NCI-H2081 treated with DMSO at 0.1 percent for 48 hours (cell line): Measurements from ENCODE around the gene GSG1.
"Not testable (repeated sequence)": the region's sequence is repeated elsewhere in the genome, so short reads cannot be mapped to it uniquely, and the experiment has no call there.

Experiments
- DNase-seq: peaks from one replicate; lab custom pipeline; 2025; lab: John Stamatoyannopoulos, UW

GSG1 gene

DNA sequence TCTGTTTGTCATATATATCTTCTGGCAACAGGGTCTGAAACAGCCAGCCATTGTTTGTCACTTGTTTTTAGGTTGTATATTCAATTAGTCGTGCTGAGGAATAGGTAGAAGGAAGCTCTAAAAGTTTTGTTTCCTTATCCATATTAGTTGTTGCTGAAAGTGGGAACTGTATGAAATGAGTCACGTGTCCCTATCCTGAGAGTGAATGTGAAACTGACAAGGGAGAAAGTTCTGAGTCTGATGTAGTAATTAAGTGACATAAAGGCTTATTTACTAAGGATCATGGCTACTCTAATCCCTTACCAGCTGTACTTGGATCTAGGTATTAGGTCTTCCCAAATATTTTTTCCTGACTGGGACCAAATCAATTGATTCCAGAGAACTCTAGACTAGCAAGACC lies 42.9 kb downstream of the GSG1 start:
- no peak for DNase-seq

- DNase-seq = not testable (repeated sequence)
Observed at GRCh38 chr12:13053617-13054016, 49.9 kb downstream of the GSG1 start.

- no peak for DNase-seq
Observed at GRCh38 chr12:13052421-13052820, 51.0 kb downstream of the GSG1 start.

- DNase-seq = no peak
Observed at GRCh38 chr12:13049816-13050215, 53.7 kb downstream of the GSG1 start.

GRCh38 chr12:13046964-13047363 lies 56.5 kb downstream of the GSG1 start:
- no peak for DNase-seq

DNA sequence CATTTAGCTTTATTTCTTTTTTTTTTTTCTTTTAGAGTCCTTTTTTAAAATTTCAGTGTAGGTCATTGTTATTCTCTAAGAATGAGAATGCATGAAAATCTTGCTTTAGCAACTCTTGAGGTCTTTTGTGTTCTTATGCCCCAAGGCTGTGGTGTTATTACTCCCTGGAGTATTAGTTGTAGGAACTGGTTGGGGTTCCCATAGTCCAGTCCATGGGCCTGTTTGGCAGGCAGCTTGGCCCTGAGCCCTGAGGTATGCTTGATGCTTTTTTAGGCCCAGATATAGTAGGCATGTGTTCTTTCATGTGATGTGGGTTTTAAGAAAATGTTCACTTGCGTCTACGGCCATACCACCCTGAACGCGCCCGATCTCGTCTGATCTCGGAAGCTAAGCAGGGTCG lies 57.7 kb downstream of the GSG1 start:
- DNase-seq = no peak

- no peak for DNase-seq
Observed at GRCh38 chr12:13044906-13045299, 58.6 kb downstream of the GSG1 start.

- DNase-seq = peak; percentile 2
Observed at GRCh38 chr12:13044002-13044905, 59.2 kb downstream of the GSG1 start, which contains the start of gene FAM234B. Gene FAM234B (plus strand): TSS chr12:13044381. CDS start chr12:13044404, 23 bp downstream.

- DNase-seq = no peak
Observed at GRCh38 chr12:13042666-13043230, 60.7 kb downstream of the GSG1 start.

- DNase-seq = no peak
Observed at GRCh38 chr12:13041224-13041623, 62.2 kb downstream of the GSG1 start.

GRCh38 chr12:13039328-13039956 lies 64.0 kb downstream of the GSG1 start:
- DNase-seq = no peak

DNA sequence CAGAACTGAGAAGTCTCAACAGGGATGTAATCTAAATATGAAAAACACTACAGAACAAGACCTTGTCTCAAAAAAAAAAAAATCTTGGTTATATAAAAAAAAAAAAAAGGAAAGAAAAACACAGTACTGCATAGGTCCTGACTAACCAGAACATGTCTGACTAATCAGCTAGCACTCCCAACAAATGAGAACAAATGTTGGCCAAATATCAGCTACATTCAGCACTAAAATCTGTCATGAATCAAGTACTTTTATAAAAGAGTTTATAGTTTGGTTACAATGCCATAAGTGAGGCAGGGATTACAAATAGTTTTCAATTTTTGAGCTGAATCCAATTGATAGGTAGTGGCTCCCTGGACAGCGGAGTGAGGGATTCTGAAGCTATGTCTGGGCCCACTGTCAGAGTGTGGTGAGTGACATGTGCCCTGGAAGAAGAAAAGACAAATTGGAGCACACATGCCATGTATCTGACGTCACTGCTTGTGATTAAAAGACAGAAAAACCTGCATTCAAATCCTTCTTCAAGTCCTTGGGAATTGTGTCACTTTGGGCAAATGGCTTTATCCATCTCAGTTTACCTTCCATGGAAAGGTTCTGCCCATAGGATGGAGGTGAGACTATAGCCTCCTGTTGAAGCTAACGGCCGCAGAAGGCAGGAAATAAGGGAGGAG lies 64.8 kb downstream of the GSG1 start:
- no peak for DNase-seq

DNA sequence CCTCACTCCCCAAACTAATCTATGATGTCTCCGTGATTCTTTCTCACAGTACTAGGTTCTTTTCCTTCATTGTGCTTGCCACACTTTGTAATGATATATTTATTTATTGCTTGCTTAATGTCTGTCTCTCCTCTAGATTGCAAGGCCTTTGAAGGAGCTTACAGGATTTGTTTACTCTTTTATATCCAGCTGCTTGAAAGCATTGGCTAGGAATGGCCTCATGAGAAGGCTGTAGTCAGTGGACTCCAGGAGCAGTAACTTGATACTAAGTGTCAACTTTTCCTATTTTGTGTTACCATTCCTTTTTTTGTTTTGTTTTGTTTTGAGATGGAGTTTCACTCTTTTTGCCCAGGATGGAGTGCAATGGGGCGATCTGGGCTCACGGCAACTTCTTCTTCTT lies 66.6 kb downstream of the GSG1 start:
- DNase-seq = no peak

GRCh38 chr12:13035335-13035734 lies 68.1 kb downstream of the GSG1 start:
- not testable (repeated sequence) for DNase-seq
